CD4-positive, alpha-beta memory T cell (primary cell): Measurements from ENCODE around the gene KCTD19. TPM values are rescaled to one million over a fixed set of nuclear protein-coding genes. Genes with fewer than 3 reads are reported as not detected.

ENCODE experiments used
- CTCF ChIA-PET: fragments of 350-600 bp; sonication (Branson Sonifier 250); formaldehyde crosslinking; loops from one replicate; lab custom pipeline; 2021; ENCODE audit warnings: inconsistent platforms; ENCODE audit not compliant: partially characterized antibody; lab: Charles Lee
- POLR2A ChIA-PET: fragments of 350-600 bp; sonication (Branson Sonifier 250); formaldehyde crosslinking; loops from one replicate; lab custom pipeline; 2021; ENCODE audit not compliant: partially characterized antibody; lab: Charles Lee
- DNase-seq, 5 donors: peaks; one replicate each; pipeline versions ENCODE4 v3.0.0 to v3.0.0-alpha.2; 2020 to 2022; ENCODE audit warnings: mixed read lengths in 1 of 5
- H3K27ac ChIP-seq: one replicate; pipeline ENCODE4 v1.7.0; 2013; ENCODE audit warnings: low read depth, low read length
- H3K27me3 ChIP-seq: 2 replicates; pipeline ENCODE4 v1.7.0; 2013; ENCODE audit warnings: mild to moderate bottlenecking, low read length, moderate library complexity; ENCODE audit not compliant: insufficient read depth
- H3K36me3 ChIP-seq: 2 replicates; pipeline ENCODE4 v1.7.0; 2013; ENCODE audit warnings: mild to moderate bottlenecking, low read length, moderate library complexity; ENCODE audit not compliant: insufficient read depth
- H3K4me1 ChIP-seq: 2 replicates; pipeline ENCODE4 v1.7.0; 2013; ENCODE audit warnings: mild to moderate bottlenecking, low read length, moderate library complexity; ENCODE audit not compliant: insufficient read depth
- H3K4me3 ChIP-seq, 2 donors: one replicate each; pipeline ENCODE4 v1.7.0; 2013; ENCODE audit warnings: low read length in 2 of 2, mild to moderate bottlenecking in 1 of 2
- H3K9me3 ChIP-seq, 2 donors: one replicate each; pipeline ENCODE4 v1.7.0; 2013; ENCODE audit warnings: low read length in 2 of 2, control low read depth in 1 of 2; ENCODE audit not compliant: control insufficient read depth in 1 of 2
- H3K27ac Mint-ChIP-seq, 7 donors: one replicate each; pipeline ENCODE4 v1.8.0; 2020 to 2021; ENCODE audit warnings: mixed read lengths in 7 of 7, mild to moderate bottlenecking in 6 of 7, inconsistent platforms in 3 of 7, moderate library complexity in 3 of 7
- H3K27me3 Mint-ChIP-seq, 2 donors: one replicate each; pipeline ENCODE4 v1.8.0; 2020 to 2021; ENCODE audit warnings: mixed read lengths in 2 of 2
- H3K36me3 Mint-ChIP-seq, 2 donors: one replicate each; pipeline ENCODE4 v1.8.0; 2020 to 2021; ENCODE audit warnings: mixed read lengths in 2 of 2, inconsistent platforms in 1 of 2, mild to moderate bottlenecking in 1 of 2
- H3K4me1 Mint-ChIP-seq, 4 donors: one replicate each; pipeline ENCODE4 v1.8.0; 2020 to 2021; ENCODE audit warnings: mixed read lengths in 4 of 4, mild to moderate bottlenecking in 1 of 4
- H3K4me3 Mint-ChIP-seq, 8 donors: one replicate each; pipeline ENCODE4 v1.8.0; 2020 to 2021; ENCODE audit warnings: mixed read lengths in 8 of 8, mild to moderate bottlenecking in 7 of 8, moderate library complexity in 6 of 8, inconsistent platforms in 3 of 8
- H3K9me3 Mint-ChIP-seq, 8 donors: one replicate each; pipeline ENCODE4 v1.8.0; 2020 to 2021; ENCODE audit warnings: mixed read lengths in 8 of 8, mild to moderate bottlenecking in 5 of 8, inconsistent platforms in 3 of 8, moderate library complexity in 1 of 8
- intact Hi-C: fragments of 100-400 bp; cut with micrococcal nuclease; formaldehyde crosslinking; loops from one replicate; pipeline ENCODE4 v1.15.1; 2023
- polyA plus RNA-seq, 2 donors: library from polyadenylated mRNA; unstranded; fragments of 300-500 nt; fragmentation: Illumina TruSeq; gene quantifications; one replicate each; pipeline ENCODE4 v1.2.3, GENCODE V29; 2021
- total RNA-seq, 2 experiments: library from RNA; stranded (reverse); gene quantifications; one replicate each; pipeline ENCODE4 v1.2.3, GENCODE V29; 2021

Gene KCTD19
- total and polyA plus RNA-seq, 4 experiments from 2014 or later: 0.10 TPM; not detected in 3

DNA sequence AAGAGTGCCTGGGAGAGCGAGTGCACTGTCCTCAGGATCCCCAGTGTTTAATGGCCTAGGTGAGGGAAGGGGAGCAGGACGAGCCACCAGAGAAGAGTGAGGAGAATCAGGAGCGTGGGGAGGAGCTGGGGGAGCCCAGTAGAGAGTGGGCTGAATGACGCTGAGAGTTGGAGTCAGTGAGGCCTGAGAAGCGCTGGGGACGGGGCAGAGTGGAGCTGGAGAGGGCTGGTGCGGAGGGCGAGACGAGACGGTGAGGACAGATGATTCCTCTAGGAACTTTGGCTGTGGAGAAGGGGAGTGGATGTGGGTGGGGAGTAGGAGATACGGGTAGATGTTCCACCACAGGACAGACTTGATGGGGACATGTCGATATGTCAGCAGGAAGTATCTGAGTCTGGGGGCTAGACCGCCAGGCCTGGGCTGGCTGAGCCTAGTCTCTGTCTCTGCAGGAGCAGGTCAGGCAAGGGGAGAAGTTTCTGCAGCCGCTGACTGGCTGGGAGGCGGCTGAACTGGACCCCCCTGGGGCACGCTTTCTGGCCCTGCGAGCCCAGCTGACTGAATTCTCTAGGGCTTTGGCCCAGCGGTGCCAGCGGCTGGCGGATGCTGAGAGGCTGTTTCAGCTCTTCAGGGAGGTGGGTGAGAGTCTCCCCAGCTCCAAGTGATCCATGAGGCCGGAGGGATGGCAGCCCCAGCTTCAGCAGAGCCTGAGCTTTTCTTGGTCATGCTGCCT lies 42.5 kb downstream of the KCTD19 start:
- Histone ChIP-seq H3K27ac (no peak overlapping the region), H3K9me3 (no peaks in the 10 kb centered on the region), H3K4me1 (peaks cover 10% of the 10 kb centered on the region), H3K4me3 (no peak overlapping the region), H3K27me3 (no peaks in the 10 kb centered on the region), H3K36me3 (no peaks in the 10 kb centered on the region)
- POLR2A ChIA-PET: no interaction called here
- CTCF ChIA-PET: interaction anchor here (1.1 to 2.0 kb wide), 3 partner anchors 12 to 114 kb away, joined by 3 to 5 read pairs (median 3); no protein-coding TSS in a partner anchor
- intact Hi-C loops: no loop called here
- H3K4me1 Mint-ChIP-seq: peaks cover 0 to 4% (median 2%) of the 10 kb centered on the region in 4 donors
- DNase-seq: no peak
- no peak overlapping the region for H3K4me3 Mint-ChIP-seq
- H3K27me3 Mint-ChIP-seq: no peaks in the 10 kb centered on the region
- H3K27ac Mint-ChIP-seq: peak overlapping the region in 2 of 7 donors; percentile 24 to 82
- H3K9me3 Mint-ChIP-seq: no peaks in the 10 kb centered on the region
- peaks cover 0 to 3% of the 10 kb centered on the region in 2 donors for H3K36me3 Mint-ChIP-seq

DNA sequence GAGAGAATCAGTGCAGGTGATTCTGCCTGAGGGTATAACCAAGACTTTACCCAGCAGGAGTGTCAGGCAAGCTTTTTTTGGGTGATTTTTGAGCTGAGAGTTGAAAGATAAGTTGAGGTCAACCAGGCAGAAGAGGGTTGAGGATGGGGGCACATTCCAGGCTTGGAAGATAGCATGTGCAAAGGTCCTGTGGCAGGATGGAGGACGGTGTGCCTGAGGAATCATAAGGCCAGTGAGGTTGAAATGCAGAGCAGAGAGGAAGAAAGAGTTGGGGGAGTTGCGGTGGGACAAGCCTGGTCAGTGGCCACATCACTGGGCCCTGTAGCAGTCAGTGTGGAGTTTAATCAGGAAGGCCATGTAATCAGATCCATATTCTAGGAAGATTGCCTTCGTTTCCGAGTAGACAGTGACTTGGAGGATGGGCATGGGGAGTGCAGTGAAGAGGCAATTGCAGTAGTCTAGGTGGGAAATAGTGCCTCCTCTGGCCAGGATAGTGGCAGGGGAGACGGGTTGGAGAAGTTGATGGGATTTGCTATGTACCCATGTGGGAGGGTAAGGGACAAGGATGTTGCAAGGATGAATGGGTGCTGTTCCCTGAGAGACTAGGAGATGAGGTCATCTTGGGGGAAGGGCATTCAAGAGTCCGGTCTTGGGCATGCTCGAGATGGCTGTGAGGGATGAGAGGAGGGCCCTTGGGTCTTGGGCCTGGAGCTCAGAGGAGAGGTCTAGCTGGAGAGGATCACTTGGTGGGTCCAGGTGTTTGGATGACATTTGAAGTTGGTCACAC lies 43.3 kb downstream of the KCTD19 start:
- Histone ChIP-seq H3K4me1 (peaks cover 16% of the 10 kb centered on the region), H3K9me3 (no peaks in the 10 kb centered on the region), H3K36me3 (no peaks in the 10 kb centered on the region), H3K27me3 (no peaks in the 10 kb centered on the region), H3K27ac (no peak overlapping the region), H3K4me3 (no peak overlapping the region)
- Mint-ChIP-seq H3K27ac (peak overlapping the region in 2 of 7 donors; percentile 2 to 82), H3K4me1 (peaks cover 3 to 9% (median 5%) of the 10 kb centered on the region in 4 donors), H3K4me3 (no peak overlapping the region), H3K9me3 (no peaks in the 10 kb centered on the region), H3K36me3 (peaks cover 0 to 3% of the 10 kb centered on the region in 2 donors), H3K27me3 (no peaks in the 10 kb centered on the region)
- intact Hi-C loops: no loop called here
- CTCF ChIA-PET: interaction anchor here (1.1 to 1.4 kb wide), 2 partner anchors 23 to 115 kb away, joined by 3 read pairs; no protein-coding TSS in a partner anchor
- POLR2A ChIA-PET: no interaction called here
- DNase-seq: no peak

DNA sequence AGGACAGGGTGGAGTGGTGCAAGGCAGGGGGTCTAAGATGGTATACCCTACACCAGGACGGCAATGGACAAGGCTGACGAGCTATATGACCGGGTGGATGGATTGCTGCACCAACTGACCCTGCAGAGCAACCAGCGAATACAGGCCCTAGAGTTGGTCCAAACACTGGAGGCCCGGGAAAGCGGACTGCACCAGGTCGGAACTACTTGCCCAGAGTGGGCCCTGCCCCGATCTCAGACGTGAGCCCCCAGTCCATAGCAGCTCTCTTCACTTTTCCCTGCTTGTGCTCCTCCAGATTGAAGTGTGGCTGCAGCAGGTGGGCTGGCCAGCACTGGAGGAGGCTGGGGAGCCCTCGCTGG lies 44.1 kb downstream of the KCTD19 start:
- Histone ChIP-seq H3K27ac (no peak overlapping the region), H3K4me1 (peaks cover 20% of the 10 kb centered on the region), H3K36me3 (no peaks in the 10 kb centered on the region), H3K4me3 (no peak overlapping the region), H3K27me3 (no peaks in the 10 kb centered on the region), H3K9me3 (no peaks in the 10 kb centered on the region)
- POLR2A ChIA-PET: no interaction called here
- Mint-ChIP-seq H3K36me3 (peaks cover 0 to 6% of the 10 kb centered on the region in 2 donors), H3K4me3 (no peak overlapping the region), H3K27me3 (no peaks in the 10 kb centered on the region), H3K9me3 (no peaks in the 10 kb centered on the region), H3K27ac (no peak overlapping the region), H3K4me1 (peaks cover 3 to 15% (median 8%) of the 10 kb centered on the region in 4 donors)
- CTCF ChIA-PET: interaction anchor here (1.4 kb wide), 1 partner anchor 116 kb away, joined by 3 read pairs; no protein-coding TSS in a partner anchor
- no peak for DNase-seq
- intact Hi-C loops: no loop called here

DNA sequence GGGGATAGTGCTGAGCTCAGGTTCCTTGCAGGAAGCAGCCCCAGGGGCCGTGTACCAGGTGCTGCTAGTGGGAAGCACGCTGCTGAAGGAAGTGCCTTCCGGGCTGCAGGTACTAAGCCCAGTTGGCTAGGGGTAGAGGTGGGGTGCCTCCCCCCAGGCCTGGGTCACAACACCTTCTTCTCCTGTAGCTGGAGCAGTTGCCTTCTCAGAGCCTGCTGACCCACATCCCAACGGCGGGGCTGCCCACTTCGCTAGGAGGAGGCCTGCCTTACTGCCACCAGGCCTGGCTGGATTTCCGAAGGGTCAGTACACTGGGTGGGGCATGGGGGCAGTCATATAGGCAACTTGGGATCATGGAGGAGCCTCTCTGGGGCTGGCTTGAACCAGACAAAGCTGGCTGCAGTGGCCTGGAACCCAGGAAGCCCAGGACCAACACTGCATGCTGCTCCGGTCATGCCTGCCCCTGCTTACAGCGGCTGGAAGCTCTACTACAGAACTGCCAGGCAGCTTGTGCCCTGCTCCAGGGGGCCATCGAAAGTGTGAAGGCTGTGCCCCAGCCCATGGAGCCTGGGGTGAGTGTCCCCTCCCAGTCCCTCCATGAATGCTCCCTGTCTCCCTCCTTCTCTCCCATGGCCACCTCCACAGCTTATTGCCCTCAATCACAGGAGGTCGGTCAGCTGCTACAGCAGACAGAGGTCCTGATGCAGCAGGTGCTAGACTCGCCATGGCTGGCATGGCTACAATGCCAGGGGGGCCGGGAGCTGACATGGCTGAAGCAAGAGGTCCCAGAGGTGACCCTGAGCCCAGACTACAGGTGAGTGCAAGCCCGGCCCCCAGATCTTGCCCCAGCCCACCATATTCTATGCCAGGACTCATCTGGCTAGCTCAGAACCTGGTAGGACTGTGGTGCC lies 44.8 kb downstream of the KCTD19 start:
- CTCF ChIA-PET: no interaction called here
- POLR2A ChIA-PET: interaction anchor here (0.7 to 2.0 kb wide), 2 partner anchors 17 to 35 kb away, joined by 3 to 5 read pairs; partner anchors contain the start of gene FHOD1

DNA sequence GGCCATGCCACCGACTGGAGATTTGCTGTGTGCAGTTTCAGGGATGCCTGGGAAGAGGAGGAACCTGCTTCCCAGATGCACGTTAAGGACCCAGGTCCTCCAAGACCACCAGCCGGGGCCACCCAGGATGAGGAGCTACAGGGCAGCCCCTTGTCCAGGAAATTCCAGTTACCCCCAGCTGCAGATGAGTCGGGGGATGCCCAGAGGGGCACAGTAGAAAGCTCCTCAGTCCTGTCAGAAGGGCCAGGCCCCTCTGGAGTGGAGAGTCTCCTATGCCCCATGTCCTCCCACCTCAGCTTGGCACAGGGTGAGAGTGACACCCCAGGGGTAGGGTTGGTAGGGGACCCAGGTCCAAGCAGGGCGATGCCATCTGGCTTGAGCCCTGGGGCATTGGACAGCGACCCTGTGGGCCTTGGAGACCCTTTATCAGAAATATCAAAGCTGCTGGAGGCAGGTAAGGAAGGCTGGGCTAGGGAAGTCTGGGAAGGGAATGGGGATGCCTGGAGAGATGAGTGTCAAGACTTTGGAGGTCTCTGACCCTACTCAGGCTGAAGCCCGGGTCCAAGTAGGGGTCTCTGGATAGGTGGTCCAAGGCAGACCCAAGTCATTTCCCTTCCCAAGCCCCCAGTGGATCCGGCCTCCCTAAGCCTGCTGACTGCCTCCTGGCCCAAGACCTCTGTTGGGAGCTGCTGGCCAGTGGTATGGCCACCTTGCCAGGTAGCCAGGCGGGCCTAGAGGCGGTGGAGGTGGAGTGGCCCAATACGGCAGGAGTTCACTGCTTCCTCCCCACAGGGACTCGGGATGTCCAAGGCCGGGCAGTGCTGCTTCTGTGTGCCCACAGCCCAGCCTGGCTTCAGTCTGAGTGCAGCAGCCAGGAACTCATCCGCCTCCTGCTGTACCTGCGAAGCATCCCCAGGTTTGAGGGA lies 46.2 kb downstream of the KCTD19 start:
- H3K4me1 Mint-ChIP-seq: peaks cover 3 to 24% (median 15%) of the 10 kb centered on the region in 4 donors
- no peaks in the 10 kb centered on the region for H3K36me3 ChIP-seq
- peak overlapping the region in 7 of 8 donors; percentile 33 to 76 (median 61) for H3K4me3 Mint-ChIP-seq
- intact Hi-C loops: no loop called here
- POLR2A ChIA-PET: interaction anchor here (1.3 to 2.0 kb wide), 2 partner anchors 18 to 36 kb away, joined by 4 to 5 read pairs; no protein-coding TSS in a partner anchor
- H3K27me3 ChIP-seq: no peaks in the 10 kb centered on the region
- no peaks in the 10 kb centered on the region for H3K9me3 ChIP-seq
- no peaks in the 10 kb centered on the region for H3K27me3 Mint-ChIP-seq
- no peak for DNase-seq
- CTCF ChIA-PET: interaction anchor here (0.8 to 1.2 kb wide), 2 partner anchors 10 to 20 kb away, joined by 3 read pairs; no protein-coding TSS in a partner anchor
- H3K4me1 ChIP-seq: peaks cover 20% of the 10 kb centered on the region
- H3K27ac Mint-ChIP-seq: peak overlapping the region in 1 of 7 donors; percentile 57
- H3K9me3 Mint-ChIP-seq: no peaks in the 10 kb centered on the region
- peaks cover 1 to 14% of the 10 kb centered on the region in 2 donors for H3K36me3 Mint-ChIP-seq
- H3K4me3 ChIP-seq: no peak overlapping the region
- no peak overlapping the region for H3K27ac ChIP-seq

More for the DNA sequence above, 44.8 kb downstream of the KCTD19 start:
- Histone ChIP-seq H3K4me3 (no peak overlapping the region), H3K27ac (no peak overlapping the region), H3K4me1 (peaks cover 20% of the 10 kb centered on the region), H3K36me3 (no peaks in the 10 kb centered on the region), H3K27me3 (no peaks in the 10 kb centered on the region), H3K9me3 (no peaks in the 10 kb centered on the region)
- intact Hi-C loops: no loop called here
- DNase-seq: no peak
- H3K9me3 Mint-ChIP-seq: no peaks in the 10 kb centered on the region
- no peaks in the 10 kb centered on the region for H3K27me3 Mint-ChIP-seq
- peak overlapping the region in 2 of 8 donors; percentile 30 to 54 for H3K4me3 Mint-ChIP-seq
- peaks cover 0 to 8% of the 10 kb centered on the region in 2 donors for H3K36me3 Mint-ChIP-seq
- H3K4me1 Mint-ChIP-seq: peaks cover 3 to 16% (median 10%) of the 10 kb centered on the region in 4 donors
- H3K27ac Mint-ChIP-seq: peak overlapping the region in 1 of 7 donors; percentile 52
